ENCODE data around the gene FGB.

The FGB gene

GRCh38 chr4:154565704-154566103 is 2.9 kb downstream of the FGB start:
- H3K4me3 ChIP-seq (ENCODE audit: low read depth, low read length) = no peak overlapping the region
- no peak for TF ChIP-seq CTCF (IDR thresholded peaks at IDR 0.05; ENCODE audit: borderline replicate concordance, insufficient read depth, low read depth, low read length)

GRCh38 chr4:154566639-154567204 is 3.9 kb downstream of the FGB start:
- no peak overlapping the region for H3K4me3 ChIP-seq (ENCODE audit: low read depth, low read length)
- no peak for TF ChIP-seq CTCF (IDR thresholded peaks at IDR 0.05; ENCODE audit: borderline replicate concordance, insufficient read depth, low read depth, low read length)

- no peak overlapping the region for H3K4me3 ChIP-seq (ENCODE audit: low read depth, low read length)
- TF ChIP-seq CTCF (IDR thresholded peaks at IDR 0.05; ENCODE audit: borderline replicate concordance, insufficient read depth, low read depth, low read length) = no peak
Observed at GRCh38 chr4:154569028-154569427, 6.2 kb downstream of the FGB start.

DNA sequence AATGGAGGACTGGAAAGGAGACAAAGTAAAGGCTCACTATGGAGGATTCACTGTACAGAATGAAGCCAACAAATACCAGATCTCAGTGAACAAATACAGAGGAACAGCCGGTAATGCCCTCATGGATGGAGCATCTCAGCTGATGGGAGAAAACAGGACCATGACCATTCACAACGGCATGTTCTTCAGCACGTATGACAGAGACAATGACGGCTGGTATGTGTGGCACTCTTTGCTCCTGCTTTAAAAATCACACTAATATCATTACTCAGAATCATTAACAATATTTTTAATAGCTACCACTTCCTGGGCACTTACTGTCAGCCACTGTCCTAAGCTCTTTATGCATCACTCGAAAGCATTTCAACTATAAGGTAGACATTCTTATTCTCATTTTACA is 6.8 kb downstream of the FGB start:
- H3K4me3 ChIP-seq (ENCODE audit: low read depth, low read length) = no peak overlapping the region
- TF ChIP-seq CTCF (IDR thresholded peaks at IDR 0.05; ENCODE audit: borderline replicate concordance, insufficient read depth, low read depth, low read length) = no peak

- no peak for TF ChIP-seq CTCF (IDR thresholded peaks at IDR 0.05; ENCODE audit: borderline replicate concordance, insufficient read depth, low read depth, low read length)
- H3K4me3 ChIP-seq (ENCODE audit: low read depth, low read length) = no peak overlapping the region
Observed at GRCh38 chr4:154573190-154573870, 10.5 kb downstream of the FGB start.

DNA sequence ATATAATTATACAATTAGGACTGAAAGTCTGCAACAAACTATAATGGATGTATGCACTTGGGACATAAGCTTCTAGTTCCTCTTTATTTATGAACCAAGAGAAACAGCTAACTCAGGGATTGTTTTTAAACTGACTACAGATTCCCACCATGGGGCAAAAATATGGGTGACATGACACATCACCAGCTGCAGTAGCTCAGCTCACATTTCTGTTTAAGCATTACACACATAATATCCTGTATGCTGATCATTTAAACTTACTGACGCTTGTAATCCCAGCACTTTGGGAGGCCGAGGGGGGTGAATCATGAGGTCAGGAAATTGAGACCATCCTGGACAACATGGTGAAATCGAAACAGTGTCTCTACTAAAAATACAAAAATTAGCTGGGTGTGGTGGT is 11.5 kb downstream of the FGB start:
- H3K4me3 ChIP-seq (ENCODE audit: low read depth, low read length) = no peak overlapping the region
- TF ChIP-seq CTCF (IDR thresholded peaks at IDR 0.05; ENCODE audit: borderline replicate concordance, insufficient read depth, low read depth, low read length) = no peak

- no peak overlapping the region for H3K4me3 ChIP-seq (ENCODE audit: low read depth, low read length)
- TF ChIP-seq CTCF (IDR thresholded peaks at IDR 0.05; ENCODE audit: borderline replicate concordance, insufficient read depth, low read depth, low read length) = no peak
Observed at GRCh38 chr4:154577324-154577723, 14.5 kb downstream of the FGB start.

Data from GM12875 (cell line).